GM19025 (cell line): Measurements from ENCODE around the gene TRIM17.

Source experiments
- ATAC-seq: cut with Tn5 transposase; IDR thresholded peaks from one replicate; pipeline ENCODE4 v1.9.1; 2021; ENCODE audit warnings: mild to moderate bottlenecking, low read depth, moderate library complexity; ENCODE audit not compliant: unreplicated experiment

TRIM17 gene

DNA sequence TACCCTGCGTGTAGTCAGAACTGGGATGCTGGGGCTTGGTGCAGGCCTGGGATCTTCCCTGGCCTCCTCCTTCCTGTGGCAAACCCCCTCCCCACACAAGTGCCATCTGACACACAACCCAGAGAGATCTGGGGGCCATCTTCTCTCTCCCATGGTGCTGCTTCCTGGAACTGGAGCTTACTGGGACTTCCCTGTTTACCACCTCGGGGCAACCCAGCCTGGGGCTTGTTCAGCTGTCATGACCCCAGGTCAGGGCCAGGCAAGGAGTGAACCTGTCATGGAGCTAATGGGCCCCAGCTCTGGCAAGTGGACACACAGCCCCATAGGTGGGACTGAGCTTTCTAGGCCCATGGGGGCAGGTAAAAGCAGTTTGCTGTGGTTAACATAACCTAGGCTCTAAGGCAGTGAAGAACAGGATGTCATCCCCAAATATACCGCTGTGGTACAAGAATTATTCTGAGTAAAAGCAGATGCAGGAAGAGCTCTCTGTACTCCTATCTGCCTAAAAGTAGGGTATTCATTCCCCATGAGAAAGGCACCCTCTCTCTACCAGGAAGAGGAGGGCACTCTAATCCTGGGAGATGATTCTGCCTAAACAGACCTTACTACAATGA is 12.4 kb downstream of the TRIM17 start:
- no peak for ATAC-seq

DNA sequence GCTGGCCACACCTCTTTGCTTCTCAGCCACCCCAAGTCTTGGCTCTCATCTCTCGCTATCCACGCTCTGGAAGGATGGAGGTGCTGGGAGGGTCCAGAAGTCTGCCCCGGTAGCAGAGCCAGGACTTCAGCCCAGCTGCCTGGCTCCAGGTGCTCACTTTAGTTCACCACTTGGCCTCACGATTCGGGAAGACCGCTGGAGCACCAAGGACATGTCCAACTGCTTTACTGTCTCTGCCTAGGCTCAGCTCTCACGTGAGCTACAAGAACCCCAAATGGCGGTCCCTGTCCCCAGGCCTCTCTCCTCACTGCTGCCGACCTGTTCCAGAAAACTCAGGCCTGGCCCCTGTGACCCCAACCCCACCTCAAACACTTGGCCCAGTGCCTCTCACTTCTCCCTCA is 13.4 kb downstream of the TRIM17 start:
- ATAC-seq = no peak

DNA sequence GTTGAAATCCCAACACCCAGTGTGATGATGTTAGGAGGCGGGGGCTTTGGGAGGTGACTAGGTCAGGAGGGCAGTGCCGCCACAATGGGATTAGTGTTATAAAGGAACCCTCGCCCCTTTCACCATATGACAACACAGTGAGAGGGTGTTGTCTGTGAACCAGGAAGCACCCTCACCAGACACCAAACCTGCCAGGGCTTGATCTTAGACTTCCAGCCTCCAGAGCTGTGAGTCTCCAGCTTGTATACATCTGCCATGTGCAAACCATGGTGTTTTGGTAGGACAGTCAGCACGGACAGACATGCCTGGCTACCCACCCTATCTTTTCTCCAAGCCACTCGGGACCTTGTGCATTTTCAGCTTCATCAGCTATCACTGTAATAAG is 14.0 kb downstream of the TRIM17 start:
- ATAC-seq = no peak

DNA sequence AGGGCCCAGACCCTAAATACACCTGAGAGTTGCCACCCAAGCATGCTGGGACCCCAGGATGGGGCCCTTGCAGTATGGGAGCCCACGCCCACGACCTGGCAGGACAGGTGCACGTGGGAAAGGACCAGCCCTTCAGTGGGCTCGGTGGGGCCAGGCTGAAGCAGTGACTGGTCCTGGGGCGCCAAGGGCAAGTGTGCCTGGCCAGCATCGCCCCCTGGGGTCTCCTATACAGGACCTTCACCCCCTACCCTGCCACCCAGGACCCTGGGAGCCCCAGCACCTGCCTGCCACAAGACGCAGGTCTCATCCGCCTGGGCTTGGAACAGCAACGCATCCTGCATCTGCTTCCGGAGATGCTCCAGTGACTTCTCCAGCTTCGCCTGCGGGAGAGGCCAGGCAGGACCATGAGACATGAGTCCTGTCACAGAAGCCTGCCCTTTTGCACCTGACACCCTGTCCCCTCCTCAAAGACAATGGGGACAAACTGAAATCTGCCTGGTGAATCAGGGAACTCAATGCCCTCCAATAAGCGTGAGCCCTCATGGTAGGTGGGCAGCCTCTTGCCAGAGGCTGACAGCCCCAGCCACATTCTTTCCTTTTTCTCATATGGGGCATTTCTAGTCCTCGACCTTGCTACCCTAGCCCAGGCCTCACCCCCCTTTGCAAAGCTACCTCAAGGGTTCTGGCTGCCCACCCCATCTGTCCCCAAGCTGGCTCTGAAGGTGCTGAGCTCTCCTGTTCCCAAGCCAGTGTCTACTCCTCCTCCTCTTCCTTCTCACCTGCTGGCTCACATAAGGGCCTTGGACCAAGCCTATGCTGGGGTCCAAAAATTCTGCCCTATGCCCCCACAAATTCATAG is 14.7 kb downstream of the TRIM17 start:
- ATAC-seq = no peak

DNA sequence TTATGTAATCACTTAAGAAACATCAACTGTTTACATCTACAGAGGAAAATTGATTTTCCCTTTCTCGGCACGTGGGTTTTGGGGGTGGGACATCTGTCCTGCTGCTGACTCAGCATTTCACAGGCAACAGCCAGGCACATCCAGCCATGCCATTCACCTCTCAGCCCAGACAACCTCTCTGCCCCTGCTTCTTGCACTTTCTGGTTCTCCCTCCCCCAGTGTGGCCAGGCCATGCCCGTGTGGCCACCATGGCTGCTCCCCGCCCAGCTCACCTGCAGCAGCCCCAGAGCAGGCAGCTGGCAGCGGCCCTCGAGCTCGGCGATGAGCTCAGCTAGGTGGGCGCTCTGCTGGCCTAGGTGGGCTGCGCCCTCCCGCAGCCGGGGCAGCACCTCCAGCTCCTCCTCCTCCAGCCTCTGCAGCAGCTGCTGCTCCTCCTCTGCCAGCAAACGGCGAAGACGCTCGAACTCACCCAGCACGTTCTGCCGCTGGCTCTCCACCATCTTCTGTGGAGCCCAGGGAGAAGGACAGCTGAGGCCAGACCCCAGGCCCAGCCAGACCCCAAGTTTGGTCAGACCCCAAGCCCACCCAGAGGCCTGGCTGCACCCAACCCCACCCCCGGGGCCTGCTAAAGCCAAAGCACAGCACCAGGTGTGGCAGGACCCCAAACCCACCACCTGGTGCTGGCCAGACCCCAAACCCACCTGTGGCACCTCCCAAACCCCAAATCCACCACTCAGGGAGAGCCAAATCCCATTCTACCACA is 15.8 kb downstream of the TRIM17 start:
- ATAC-seq = no peak

DNA sequence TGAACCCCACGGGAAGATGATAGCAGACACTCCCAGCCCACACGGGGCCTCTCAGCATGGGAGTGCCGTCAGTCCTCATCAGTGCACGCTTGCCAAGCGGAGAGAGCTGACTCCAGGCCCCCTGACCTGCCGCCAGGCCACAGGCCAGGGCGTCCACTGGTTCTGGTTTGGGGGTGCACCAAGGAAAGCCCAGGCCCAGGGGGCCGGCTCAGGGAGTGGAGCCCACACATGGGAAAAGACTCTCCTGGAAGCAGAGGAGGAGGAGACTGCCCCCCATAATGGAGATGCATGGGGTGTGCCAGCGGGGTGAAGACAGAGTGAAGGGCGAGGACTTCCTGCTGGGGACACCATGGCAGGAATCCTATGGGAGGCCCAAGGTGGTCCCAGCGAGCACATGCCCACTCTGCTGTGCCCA is 16.4 kb downstream of the TRIM17 start:
- no peak for ATAC-seq

DNA sequence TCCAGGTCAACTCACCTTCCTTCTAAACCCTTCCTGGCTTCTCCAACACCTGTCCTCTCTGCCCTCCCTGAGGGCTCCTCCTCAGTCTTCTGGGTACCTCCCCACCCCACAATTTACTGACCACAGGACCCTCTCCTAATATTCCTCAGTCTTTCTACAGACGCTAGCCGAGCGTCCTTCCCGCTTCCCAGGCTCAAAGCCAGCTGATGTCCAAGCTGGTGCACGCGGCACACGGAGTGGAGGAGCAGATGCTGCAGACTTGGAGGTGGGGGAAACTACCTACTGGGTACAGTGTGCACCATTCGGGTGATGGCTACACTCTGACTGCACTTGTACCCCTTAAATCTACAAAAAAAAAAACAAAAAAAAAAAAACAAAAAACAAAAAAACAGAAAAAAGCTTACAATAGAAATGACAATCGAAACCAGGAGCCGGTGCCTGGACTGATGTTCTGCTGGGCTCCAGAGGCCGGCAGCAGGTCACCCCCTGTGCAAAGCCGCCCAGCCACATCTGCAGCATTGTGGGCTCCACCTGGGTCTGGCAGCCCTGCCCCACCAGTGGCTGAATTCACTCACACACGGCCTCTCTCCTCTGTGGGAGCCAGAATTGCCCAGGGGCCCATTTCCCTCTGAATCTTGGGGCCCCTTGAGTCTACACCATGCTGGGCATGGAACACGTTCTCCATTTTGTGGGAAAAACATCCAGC is 17.0 kb downstream of the TRIM17 start:
- ATAC-seq = no peak

DNA sequence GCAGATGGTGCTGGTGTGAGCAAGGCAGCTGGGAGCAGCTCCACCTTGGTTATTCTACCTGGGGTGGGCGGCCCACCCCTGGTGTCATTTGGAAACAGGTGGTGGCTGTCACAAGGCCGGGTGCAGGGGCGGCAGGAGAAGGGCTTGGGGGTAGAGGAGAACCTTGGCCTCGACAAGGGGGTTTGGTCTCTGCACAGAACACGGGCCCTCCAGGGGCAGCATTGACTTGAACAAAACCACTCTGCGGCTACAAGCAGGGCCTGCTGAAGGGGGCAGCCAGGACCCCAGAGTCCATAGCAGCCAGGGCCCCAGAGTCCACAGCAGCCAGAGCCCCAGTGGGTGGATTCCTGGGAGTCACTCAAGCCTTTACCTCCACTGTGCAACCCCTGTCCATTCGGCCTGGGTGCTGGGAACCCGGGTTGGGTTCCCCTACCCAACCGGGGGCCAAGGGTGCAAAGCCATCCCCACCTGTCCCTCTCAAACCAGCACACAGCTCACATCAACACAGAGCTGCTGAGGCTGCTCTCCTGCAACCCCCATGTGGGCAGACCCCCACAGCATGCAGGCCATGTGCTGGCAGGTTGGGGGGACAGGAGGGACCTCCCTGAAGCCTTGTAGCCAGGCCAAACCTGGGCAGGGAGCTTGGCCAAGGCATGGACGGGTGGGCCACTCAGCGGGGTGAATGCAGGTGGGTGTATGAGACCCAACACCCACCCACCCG is 17.8 kb downstream of the TRIM17 start:
- no peak for ATAC-seq

DNA sequence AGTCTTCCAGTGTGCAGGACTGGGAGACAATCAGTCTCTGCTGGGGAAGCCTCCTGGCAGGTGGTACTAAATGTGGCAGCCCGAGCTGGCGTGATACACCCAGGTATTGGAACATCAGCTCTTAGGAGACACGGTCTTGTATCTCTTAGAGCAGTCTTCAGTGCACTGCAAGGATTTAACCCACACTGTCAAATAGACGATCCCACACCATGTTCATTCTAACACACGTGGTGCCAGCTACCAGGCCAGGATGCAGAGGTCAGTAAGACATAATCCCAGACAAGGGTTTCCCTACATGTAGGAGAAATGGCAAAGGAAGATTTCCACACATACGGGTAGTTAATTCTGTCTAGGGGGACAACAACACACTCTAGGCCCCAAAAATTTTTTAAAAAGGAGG is 18.7 kb downstream of the TRIM17 start:
- no peak for ATAC-seq

DNA sequence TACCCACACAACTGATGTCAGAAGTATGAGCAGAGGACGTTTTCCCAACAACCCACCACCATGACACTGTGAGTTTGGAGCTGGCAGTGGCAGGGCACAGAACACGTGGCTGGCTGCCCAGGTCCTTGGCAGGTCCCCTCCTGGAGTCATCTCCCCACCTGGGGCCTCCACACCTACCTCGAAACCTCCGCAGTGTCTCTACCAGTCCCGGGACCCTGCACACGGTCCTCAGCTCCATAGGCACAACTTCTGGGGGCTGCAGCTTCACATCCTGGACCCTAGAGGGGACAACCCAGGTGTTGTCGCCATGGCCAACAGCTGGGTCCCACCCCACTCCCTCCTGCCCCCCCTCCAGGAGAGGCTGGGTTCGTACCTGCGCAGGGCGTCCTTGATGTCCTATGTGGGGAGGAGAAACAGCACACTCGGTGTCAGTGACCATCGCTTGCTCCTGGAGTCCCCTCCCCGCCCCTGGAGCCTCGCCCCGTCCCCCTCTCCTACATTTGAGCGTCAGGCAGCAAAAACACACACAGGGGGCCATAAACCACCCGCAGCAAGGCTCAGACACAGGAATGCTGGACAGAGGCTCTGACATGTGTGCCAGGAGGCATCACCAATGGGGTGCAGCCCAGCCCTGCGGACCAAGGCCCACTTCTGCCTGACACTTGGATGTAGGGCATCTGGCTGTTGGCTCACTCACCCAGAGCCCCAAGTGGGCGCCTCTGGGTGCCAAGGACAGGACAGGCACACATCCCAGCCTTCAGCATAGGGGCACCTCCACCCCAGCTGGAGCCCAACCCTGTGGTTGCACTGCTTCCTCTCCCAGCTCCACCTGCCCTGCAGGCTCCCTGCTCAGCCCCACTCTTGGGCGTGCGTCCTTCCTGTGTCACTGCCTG is 19.6 kb downstream of the TRIM17 start:
- ATAC-seq = no peak

DNA sequence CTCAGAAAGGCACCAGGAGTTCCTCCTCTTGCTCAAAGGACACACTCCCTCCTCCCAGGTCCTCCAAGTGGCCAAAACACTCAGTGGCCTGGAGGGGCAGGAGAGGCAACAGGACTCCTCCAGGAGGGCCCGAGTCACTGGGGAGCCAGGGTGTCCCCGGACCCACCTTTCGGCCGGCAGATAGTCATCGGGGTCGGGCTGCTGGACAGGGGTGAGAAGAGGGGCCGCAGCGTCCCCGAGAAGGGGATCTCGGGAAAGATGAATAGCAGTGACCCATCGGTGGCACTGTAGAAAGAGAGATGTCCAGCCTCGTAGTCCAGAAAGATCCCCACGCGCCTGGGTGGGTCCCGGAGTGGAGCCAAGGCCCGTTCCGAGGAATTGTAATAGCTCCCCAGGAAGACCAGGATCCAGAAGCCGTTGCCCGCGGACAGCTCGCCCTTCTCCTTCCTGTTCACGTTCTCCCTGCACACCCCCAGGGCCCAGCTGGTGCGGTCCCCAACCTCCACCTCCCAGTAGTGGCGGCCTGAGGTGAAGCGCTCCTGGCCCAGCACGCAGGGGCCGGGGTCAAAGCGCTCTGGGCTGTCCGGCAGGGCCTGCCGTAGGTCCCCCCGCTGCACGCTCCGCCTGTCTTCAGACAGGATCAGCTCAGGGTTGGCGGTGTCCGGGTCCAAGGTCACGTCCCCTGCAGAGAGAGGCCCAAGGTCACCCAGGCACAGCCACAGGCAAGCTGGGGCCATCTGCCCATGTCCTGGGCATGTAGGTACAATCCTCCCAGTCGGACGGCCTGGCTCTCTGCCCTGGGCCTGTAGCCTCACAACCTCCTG is 21.9 kb downstream of the TRIM17 start:
- ATAC-seq = no peak

DNA sequence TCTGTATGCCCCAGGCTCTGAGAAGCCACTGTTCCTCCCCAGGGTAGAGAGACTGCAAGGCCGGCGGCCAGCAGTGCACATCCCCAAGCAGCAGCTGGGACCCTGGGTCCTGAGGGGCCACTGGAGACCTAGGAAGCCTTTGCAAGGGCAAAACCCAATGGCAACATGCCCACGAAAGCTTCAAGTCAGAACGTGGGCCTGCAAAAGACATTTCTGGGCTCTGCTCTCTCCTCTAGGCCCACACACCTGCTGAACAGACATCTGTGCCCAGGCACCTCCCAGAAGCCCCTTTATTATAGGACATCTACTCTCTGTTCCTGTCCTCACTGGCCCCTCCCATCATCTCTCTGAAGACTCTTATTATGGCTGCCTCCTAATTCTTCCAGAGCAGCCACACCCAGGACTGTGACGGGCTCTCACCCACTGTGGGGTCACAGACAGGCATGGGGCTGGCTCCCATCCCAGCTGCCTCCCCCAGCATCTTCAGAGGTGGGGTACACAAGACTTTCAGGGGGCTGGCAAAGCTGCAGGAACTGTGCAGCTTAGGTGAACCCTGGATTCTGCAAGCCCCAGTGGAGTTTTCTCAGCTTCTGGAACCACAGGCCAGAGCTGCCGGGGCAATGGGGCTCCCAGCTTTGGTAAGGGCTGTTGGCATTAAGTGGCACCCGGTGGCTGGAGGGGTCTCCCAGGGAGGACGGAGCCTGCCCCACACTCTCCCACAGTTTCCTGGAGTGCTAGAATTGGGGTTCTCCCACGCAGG is 22.7 kb downstream of the TRIM17 start:
- ATAC-seq = no peak

DNA sequence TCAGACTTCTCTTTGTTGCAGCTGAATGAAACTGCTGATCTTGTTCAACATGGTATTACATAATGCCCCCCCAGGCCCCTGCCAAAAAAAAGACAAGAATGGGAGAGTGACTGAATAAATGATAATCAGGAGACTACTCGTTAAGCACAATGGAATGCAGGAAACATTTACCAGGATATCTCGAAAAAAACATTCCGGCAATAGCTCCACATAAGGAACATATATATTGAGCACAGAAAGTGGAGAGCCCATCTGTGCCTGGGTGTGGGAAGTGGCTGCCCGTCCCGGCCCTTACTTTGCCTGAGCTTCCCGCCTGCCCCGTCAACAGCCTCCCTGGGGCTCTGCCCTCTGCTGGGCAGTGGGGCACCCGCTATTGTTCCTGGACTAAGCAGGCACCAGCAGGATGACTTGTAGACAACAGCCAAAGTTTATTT is 23.4 kb downstream of the TRIM17 start:
- no peak for ATAC-seq

DNA sequence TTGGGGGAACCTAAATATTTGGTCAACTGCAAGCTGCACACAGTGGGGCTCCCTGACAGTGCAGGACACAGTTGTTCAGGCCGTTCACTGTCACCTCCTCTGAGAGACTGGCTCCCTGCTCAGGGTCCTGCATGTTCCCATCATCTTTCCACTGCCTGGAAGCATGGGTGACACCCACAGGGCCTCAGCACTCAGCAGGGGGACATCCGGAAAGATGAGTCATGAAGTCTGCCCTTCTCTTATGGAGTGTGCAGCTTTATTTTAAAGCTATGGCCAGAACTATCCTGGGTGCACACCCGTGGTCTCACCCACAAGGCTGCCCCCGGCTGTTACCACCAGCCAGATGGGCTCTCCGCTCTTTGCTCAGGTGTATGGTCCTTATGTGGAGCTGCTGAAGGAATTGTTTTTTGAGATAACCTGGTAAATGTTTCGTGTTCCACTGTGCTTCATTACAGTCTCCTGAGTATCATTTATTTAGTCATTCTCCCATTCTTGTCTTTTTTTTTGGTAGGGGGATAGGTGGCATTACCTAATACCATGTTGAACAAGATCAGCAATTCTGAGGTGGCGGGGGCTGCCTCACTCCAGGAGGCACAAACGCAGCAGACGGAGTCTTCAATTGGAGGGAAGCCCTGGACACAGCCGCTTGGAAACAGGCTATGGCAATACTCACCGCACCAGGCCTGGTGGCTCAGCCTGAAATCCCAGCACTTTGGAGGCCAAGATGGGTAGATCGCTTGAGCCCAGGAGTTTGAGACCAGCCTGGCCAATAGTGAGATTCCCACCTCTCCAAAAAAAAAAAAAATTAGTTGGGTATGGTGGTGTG is 24.3 kb downstream of the TRIM17 start:
- ATAC-seq = no peak

DNA sequence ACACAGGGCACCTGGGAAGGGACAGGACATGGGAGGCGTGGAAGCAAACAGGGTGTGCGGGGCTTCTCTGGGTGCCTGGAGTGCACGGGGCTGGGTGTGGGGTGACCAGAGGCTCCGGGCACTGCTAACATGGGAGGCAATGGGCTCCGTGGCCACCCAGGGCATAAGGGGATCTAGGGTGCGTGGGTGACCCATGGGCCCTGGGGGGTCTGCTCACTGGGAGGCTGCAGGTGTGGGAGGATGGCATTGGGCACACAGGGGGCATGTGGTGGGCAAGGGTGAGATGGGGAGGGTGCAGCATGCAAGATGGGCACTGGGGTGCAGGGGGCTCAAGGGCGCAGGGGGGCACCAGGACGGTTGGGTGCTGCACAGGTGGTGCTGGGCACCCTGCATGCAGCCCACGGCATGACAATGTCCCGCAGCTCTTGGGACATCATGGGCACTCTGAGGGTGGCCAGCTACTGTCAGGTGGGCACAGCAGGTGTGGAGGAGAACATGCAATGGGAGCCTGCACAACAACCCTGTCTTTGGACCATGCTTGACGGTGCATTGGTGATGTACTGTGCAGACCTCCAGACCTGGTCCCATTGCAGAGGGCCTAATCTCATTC is 25.1 kb downstream of the TRIM17 start:
- ATAC-seq = no peak

DNA sequence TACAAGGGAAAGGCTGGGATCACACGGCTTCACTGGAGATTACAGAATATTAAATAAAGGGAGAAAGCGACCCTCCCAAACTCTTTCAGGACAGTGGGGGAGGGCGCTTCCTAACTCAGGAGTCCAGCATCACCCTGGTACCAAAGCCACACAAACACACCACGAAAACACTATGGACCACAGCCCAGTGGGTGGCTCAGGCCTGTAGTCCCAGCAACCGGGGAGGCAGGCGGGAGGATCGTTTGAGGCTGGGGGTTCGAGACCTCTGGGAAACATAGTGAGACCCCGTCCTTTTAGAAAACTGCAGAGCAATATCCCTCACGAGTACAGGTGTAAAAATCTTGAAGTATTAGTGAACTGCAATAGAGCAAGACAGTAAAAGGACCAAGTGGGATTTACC is 26.0 kb downstream of the TRIM17 start:
- no peak for ATAC-seq
